ENCODE measurements around the gene POU2AF1. TPM values are rescaled to one million over a fixed set of nuclear protein-coding genes. Genes with fewer than 3 reads are reported as not detected.

Gene POU2AF1
- total and polyA plus RNA-seq, 2 experiments from 2014 or later, result not detected

GRCh38 chr11:111397034-111397433, 18.0 kb upstream of the POU2AF1 start:
- TF ChIP-seq STAT1 (IDR thresholded peaks at IDR 0.05; ENCODE audit: unreplicated experiment) (no peak), CTCF (conservative IDR thresholded peaks at IDR 0.05; ENCODE audit: low read depth in 2 of 2) (no peak), NANOG (IDR thresholded peaks at IDR 0.05; ENCODE audit: borderline replicate concordance) (no peak), EZH2phosphoT487 (IDR thresholded peaks at IDR 0.05; ENCODE audit: unreplicated experiment) (no peak), CREB1 (CRISPR knock-in tag; IDR thresholded peaks at IDR 0.05; ENCODE audit: low read depth) (no peak), ZNF331 (CRISPR knock-in tag; IDR thresholded peaks at IDR 0.05; ENCODE audit: low read depth) (no peak), ZNF114 (CRISPR knock-in tag; IDR thresholded peaks at IDR 0.05) (no peak), JUNB (IDR thresholded peaks at IDR 0.05; ENCODE audit: unreplicated experiment) (no peak), POLR2AphosphoS5 (IDR thresholded peaks at IDR 0.05; ENCODE audit: low read depth) (no peak)
- H3K4me3 Mint-ChIP-seq, result no peak overlapping the region
- no peak for ATAC-seq

GRCh38 chr11:111395749-111396148, 16.7 kb upstream of the POU2AF1 start:
- no peak overlapping the region for H3K27ac ChIP-seq (ENCODE audit: low read depth)
- H4K20me1 ChIP-seq (replicated peaks; ENCODE audit: insufficient read depth), result no peaks in the 10 kb centered on the region
- no peak overlapping the region for H3K4me3 ChIP-seq
- H3F3A ChIP-seq (replicated peaks; ENCODE audit: low read depth), result no peaks in the 10 kb centered on the region
- no peaks in the 10 kb centered on the region for H3K4me1 ChIP-seq (ENCODE audit: insufficient read depth)
- no peaks in the 10 kb centered on the region for H3K79me2 ChIP-seq (replicated peaks; ENCODE audit: insufficient read depth)
- DNase-seq (ENCODE audit: low spot score), result no peak
- Mint-ChIP-seq H3K27ac (no peak overlapping the region), H3K27me3 (ENCODE audit: insufficient read depth, low read depth, poor library complexity) (no peaks in the 10 kb centered on the region), H3K9me3 (no peaks in the 10 kb centered on the region; the same call in 2 of the 3 replicates), H3K4me3 (no peak overlapping the region), H3K4me1 (no peaks in the 10 kb centered on the region), H3K36me3 (ENCODE audit: low read depth) (no peaks in the 10 kb centered on the region)
- no peak overlapping the region for H2AFZ ChIP-seq
- no peak for ATAC-seq
- H3K9me2 ChIP-seq (ENCODE audit: insufficient read depth), result peaks cover 9% of the 10 kb centered on the region; the same call in 1 of the 2 replicates
- H3K27me3 ChIP-seq (ENCODE audit: insufficient read depth), result no peaks in the 10 kb centered on the region
- no peak overlapping the region for H3K4me2 ChIP-seq
- no peaks in the 10 kb centered on the region for H3K36me3 ChIP-seq (ENCODE audit: insufficient read depth)
- TF ChIP-seq ZNF331 (CRISPR knock-in tag; IDR thresholded peaks at IDR 0.05; ENCODE audit: low read depth), result no peak
- no peak for TF ChIP-seq STAT1 (IDR thresholded peaks at IDR 0.05; ENCODE audit: unreplicated experiment)
- no peak for TF ChIP-seq JUNB (IDR thresholded peaks at IDR 0.05; ENCODE audit: unreplicated experiment)
- TF ChIP-seq EZH2phosphoT487 (IDR thresholded peaks at IDR 0.05; ENCODE audit: unreplicated experiment), result no peak
- TF ChIP-seq POLR2AphosphoS5 (IDR thresholded peaks at IDR 0.05; ENCODE audit: low read depth), result no peak
- no peak for TF ChIP-seq CREB1 (CRISPR knock-in tag; IDR thresholded peaks at IDR 0.05; ENCODE audit: low read depth)
- no peak for TF ChIP-seq EZH2 (IDR thresholded peaks at IDR 0.05; ENCODE audit: low read depth, unreplicated experiment)
- no peak for TF ChIP-seq ZNF114 (CRISPR knock-in tag; IDR thresholded peaks at IDR 0.05)
- TF ChIP-seq ETS1 (IDR thresholded peaks at IDR 0.05), result no peak
- TF ChIP-seq NANOG (IDR thresholded peaks at IDR 0.05; ENCODE audit: borderline replicate concordance), result no peak
- no peak for TF ChIP-seq CTCF (conservative IDR thresholded peaks at IDR 0.05; ENCODE audit: low read depth in 2 of 2)
- no peak for TF ChIP-seq REST (IDR thresholded peaks at IDR 0.05; ENCODE audit: unreplicated experiment)

More at GRCh38 chr11:111397034-111397433, 18.0 kb upstream of the POU2AF1 start:
- H3F3A ChIP-seq (replicated peaks; ENCODE audit: low read depth), result no peaks in the 10 kb centered on the region
- no peaks in the 10 kb centered on the region for H3K36me3 Mint-ChIP-seq (ENCODE audit: low read depth)
- H3K27me3 Mint-ChIP-seq (ENCODE audit: insufficient read depth, low read depth, poor library complexity), result no peaks in the 10 kb centered on the region
- no peak overlapping the region for H2AFZ ChIP-seq
- H3K4me2 ChIP-seq, result no peak overlapping the region
- no peak overlapping the region for H3K27ac ChIP-seq (ENCODE audit: low read depth)
- peaks cover 5% of the 10 kb centered on the region; the same call in 1 of the 2 replicates for H3K9me2 ChIP-seq (ENCODE audit: insufficient read depth)
- DNase-seq (ENCODE audit: low spot score), result no peak
- H3K27ac Mint-ChIP-seq, result no peak overlapping the region
- H3K4me3 ChIP-seq, result no peak overlapping the region
- no peaks in the 10 kb centered on the region for H3K27me3 ChIP-seq (ENCODE audit: insufficient read depth)
- no peaks in the 10 kb centered on the region for H3K36me3 ChIP-seq (ENCODE audit: insufficient read depth)
- H3K4me1 Mint-ChIP-seq, result no peaks in the 10 kb centered on the region
- H3K9me3 Mint-ChIP-seq, result no peaks in the 10 kb centered on the region; the same call in 2 of the 3 replicates
- no peaks in the 10 kb centered on the region for H4K20me1 ChIP-seq (replicated peaks; ENCODE audit: insufficient read depth)
- H3K4me1 ChIP-seq (ENCODE audit: insufficient read depth), result no peaks in the 10 kb centered on the region
- H3K79me2 ChIP-seq (replicated peaks; ENCODE audit: insufficient read depth), result no peaks in the 10 kb centered on the region

Data from GM23338 (cell line).